GM12875 (cell line): ENCODE measurements around the gene NFE2L1.

Source experiments
- H3K4me3 ChIP-seq: one replicate; pipeline ENCODE4 v1.5.1; 2011; ENCODE audit warnings: low read depth, low read length, control low read depth
- CTCF ChIP-seq: IDR thresholded peaks from 2 replicates; pipeline ENCODE4 v1.5.1; 2011; ENCODE audit warnings: low read depth, mild to moderate bottlenecking, control low read depth, inconsistent platforms, low read length, moderate library complexity, borderline replicate concordance; ENCODE audit not compliant: insufficient read depth

NFE2L1 gene

GRCh38 chr17:48057626-48058025, 9.5 kb downstream of the NFE2L1 start:
- no peak for TF ChIP-seq CTCF
- no peak overlapping the region for H3K4me3 ChIP-seq

- no peak for TF ChIP-seq CTCF
These were observed 10.4 kb downstream of the NFE2L1 start for GRCh38 chr17:48058393-48059124.

GRCh38 chr17:48059125-48059668, 11.0 kb downstream of the NFE2L1 start:
- no peak overlapping the region for H3K4me3 ChIP-seq
- no peak for TF ChIP-seq CTCF

More at GRCh38 chr17:48058393-48059124, 10.4 kb downstream of the NFE2L1 start:
- H3K4me3 ChIP-seq, result no peak overlapping the region

GRCh38 chr17:48060249-48060648, 12.1 kb downstream of the NFE2L1 start:
- no peak for TF ChIP-seq CTCF
- no peak overlapping the region for H3K4me3 ChIP-seq

DNA sequence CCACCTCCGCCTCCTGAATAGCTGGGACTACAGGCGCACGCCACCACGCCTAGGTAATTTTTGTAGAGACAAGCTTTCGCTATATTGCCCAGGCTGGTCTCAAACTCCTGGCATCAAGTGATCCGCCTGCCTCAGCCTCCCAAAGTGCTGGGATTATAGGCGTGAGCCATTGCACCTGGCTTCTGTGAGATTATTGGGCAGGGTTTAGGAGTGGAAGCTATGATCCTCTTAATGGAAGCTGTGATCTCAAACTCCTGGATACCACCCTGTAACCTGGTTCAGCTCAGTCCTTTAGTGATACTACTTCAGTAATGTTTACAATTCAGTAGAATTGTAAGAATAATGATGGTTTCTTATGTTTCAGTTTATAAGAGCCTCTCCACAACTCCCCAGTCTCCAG, 14.1 kb downstream of the NFE2L1 start:
- H3K4me3 ChIP-seq, result no peak overlapping the region
- no peak for TF ChIP-seq CTCF

GRCh38 chr17:48064638-48065037, 16.5 kb downstream of the NFE2L1 start:
- TF ChIP-seq CTCF, result no peak
- H3K4me3 ChIP-seq, result no peak overlapping the region

- no peak for TF ChIP-seq CTCF
- H3K4me3 ChIP-seq, result no peak overlapping the region
These were observed 18.0 kb downstream of the NFE2L1 start for GRCh38 chr17:48066192-48066591.
